GM12801 (cell line): ENCODE measurements around the gene MED25.

ENCODE experiments used
- CTCF ChIP-seq: IDR thresholded peaks from one replicate; pipeline ENCODE4 v1.5.1; 2011; ENCODE audit warnings: control low read depth; ENCODE audit not compliant: insufficient read length; ENCODE audit errors: extremely low read depth

MED25 gene

GRCh38 chr19:49805822-49806619, 12.1 kb upstream of the MED25 start:
- TF ChIP-seq CTCF = no peak

- no peak for TF ChIP-seq CTCF
These were observed 11.5 kb upstream of the MED25 start for GRCh38 chr19:49806620-49806959.

- TF ChIP-seq CTCF = no peak
These were observed 10.8 kb upstream of the MED25 start for GRCh38 chr19:49807058-49807903.

- TF ChIP-seq CTCF = no peak
These were observed 10.0 kb upstream of the MED25 start for GRCh38 chr19:49807904-49808675.

- TF ChIP-seq CTCF = no peak
These were observed 9.4 kb upstream of the MED25 start for GRCh38 chr19:49808711-49809159.

GRCh38 chr19:49809160-49809940, 8.7 kb upstream of the MED25 start:
- TF ChIP-seq CTCF = no peak

GRCh38 chr19:49809941-49810389, 8.1 kb upstream of the MED25 start:
- TF ChIP-seq CTCF = no peak
